ENCODE data around the gene C17orf50.

DNA sequence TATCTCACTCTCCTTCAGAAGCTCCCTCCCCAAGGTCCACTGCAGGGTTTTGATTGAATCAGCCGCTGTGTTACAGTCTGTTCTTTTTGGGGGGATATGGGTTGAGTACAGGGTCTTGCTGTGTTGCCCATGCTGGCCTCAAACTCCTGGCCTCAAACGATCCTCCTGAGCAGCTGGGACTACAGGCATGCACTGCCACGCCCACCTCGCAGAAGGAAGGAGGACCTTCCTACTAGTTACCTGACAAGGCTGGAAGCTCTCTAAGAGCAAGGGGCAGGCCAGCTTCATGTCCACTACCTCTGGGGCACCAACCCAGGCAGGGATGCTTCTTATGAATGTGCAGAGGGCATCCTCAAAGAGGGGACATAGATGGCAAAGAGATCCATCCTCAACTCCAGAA lies 36.7 kb downstream of the C17orf50 start:
- no peak for TF ChIP-seq POLR2A (IDR thresholded peaks at IDR 0.05)
- TF ChIP-seq CTCF (IDR thresholded peaks at IDR 0.05), result no peak
